GM19099 (cell line): ENCODE results near the gene RINT1.

Experiments
- POLR2A ChIP-seq: IDR thresholded peaks from 3 replicates; pipeline ENCODE4 v1.6.1; 2011; ENCODE audit warnings: low read depth; ENCODE audit not compliant: insufficient read length; ENCODE audit errors: extremely low read depth

The RINT1 gene

DNA sequence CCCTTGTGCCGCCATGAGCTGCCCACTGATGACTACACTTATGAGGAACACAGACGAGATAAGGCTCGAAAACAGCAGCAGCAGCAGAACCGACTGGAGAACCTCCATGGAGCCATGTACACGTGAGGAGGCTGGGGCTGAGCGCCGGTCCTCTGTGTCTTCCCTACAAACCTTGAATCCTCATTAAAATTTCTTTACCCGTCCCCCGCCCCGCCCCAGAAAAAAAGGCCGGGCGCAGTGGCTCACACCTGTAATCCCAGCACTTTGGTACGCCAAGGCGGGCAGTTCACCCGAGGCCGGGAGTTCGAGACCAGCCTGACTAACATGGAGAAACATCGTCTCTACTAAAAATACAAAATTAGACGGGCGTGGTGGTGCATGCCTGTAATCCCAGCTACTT is 1.5 kb upstream of the RINT1 start:
- TF ChIP-seq POLR2A = no peak

DNA sequence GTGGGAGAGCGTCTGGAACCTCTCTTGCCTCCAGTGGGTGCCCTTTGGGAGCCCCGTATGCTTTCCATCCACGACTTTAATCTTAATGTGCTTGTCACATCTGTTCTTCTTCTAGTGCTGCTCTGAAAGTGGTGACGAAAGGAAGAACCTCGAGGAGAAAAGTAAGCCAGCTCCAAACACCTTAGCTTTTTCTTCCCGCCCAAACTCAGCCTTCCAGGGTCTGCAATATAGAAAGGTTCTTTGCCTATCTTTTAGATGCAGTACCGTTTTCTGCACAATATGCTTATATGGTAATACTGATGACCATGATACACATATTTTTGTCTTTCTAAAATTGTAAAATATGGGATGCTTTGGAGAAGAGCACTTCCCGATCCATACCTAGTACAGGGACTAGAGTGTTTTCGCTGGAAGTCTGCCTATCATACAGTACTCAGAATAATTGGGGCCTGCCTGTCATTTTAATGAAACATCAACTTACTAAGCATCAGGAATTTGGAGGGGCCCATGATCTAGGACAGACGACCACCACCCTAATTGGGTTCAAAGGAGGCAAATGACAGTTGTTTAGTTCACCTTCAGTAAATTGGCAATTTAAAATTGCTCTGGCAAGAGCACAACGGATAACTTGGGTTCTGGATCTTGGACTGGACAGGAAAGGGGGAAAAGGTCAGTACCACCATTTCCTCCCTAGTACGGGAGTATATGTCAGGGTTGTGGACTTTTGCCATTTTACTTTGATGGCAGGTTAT is 884 bp downstream of the RINT1 start:
- TF ChIP-seq POLR2A = no peak

DNA sequence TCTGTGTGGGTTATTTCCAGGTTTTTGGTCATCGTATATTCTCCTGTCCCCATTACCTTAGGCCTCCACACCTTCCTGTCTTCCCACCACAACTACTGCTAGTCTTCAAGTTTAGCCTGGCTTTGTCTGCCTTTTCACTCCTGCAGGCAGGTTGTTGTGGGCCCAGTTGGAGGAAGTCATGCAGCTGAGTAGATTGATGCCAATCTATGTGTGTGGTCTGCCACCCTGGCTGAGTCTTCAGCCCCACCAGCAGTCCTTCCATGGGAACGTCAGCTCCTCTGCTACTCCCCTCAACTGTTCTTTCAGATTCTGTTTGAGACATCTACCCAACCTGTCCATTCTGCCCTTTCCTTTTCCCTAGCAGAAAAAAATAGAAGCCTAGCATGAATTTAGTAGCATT is 6.3 kb downstream of the RINT1 start:
- no peak for TF ChIP-seq POLR2A

DNA sequence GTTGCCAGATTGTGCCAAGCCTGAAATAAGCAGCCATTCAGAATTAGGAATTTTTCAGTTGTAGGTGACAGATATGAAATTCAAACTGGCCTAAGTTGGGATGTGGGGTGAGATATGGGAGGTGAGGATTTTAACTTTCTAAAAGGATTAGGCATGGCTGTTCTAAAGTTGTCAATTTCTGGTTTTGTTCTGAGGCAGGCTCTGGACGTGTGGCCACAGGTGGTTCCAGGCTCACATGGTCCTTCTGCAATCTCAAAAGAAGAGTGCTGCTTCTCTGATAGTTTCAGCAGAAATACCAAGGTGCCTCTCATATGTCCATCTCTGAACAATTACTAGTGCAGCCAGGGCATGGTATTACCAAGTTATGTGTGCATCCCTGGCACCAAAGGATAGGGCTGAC is 27.9 kb downstream of the RINT1 start:
- TF ChIP-seq POLR2A = no peak

DNA sequence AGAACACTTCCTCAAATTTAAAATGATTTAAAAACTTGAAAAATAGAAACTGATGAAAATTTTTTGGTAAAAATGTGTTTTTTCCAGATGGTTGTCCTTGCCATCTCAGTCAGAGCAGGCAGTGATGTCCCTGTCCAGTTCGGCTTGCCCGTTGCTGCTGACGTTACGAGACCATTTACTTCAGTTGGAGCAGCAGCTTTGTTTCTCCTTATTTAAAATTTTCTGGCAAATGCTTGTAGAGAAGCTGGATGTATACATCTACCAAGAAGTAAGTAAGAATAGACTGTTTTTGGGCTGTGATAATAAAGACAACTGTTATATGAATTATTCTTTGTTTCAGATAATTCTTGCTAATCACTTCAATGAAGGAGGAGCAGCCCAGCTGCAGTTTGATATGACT is 33.2 kb downstream of the RINT1 start:
- no peak for TF ChIP-seq POLR2A

DNA sequence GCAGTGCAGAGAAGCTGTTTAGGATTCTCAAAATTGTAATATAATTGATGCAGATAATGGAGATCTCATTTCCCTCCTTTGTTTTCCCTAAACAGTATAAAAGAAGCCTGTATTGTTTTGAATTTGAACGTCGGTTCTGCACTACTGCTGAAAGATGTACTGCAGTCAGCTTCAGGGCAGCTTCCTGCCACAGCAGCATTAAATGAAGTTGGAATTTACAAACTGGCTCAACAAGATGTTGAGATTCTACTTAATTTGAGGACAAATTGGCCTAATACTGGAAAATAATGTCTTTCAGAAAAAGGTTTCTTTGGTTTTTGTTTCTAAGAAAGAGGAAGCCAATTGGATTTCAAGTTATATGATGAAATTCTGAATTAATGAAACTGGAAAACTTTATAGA is 35.0 kb downstream of the RINT1 start:
- no peak for TF ChIP-seq POLR2A

DNA sequence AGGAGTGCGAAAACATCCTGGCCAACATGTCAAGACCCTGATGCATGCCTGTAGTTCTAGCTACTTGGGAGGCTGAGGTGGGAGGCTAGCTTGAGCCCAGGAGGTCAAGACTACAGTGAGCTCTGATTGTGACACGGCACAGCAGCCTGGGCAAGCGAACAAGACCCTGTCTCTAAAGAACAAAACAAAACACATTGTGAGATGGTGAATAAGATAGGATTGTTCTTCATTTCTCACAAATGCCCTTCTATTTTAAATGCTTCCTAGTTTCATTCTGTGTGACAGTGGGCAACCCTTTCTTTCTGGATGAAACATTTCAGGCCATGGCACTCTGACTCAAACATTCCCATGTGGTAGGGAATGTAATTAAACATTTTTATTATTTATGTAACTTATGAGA is 35.8 kb downstream of the RINT1 start:
- TF ChIP-seq POLR2A = no peak

DNA sequence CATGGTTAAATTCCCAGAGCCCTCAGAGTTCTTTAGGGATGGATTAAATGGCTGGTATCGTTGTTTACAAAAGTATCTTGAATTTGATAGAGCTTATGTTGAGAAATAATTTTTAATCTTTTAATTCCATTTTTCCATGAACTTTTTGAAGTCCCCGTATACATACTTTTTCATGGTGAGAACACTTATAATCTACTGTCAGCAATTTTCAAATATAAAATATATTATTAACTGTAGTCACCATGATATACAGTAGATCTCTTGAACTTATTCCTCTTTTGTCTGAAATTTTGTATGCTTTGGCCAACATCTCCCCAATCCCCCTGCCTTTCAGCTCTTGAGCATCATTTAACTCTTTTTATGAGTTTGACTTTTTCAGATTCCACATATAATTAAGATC is 39.9 kb downstream of the RINT1 start:
- TF ChIP-seq POLR2A = no peak

DNA sequence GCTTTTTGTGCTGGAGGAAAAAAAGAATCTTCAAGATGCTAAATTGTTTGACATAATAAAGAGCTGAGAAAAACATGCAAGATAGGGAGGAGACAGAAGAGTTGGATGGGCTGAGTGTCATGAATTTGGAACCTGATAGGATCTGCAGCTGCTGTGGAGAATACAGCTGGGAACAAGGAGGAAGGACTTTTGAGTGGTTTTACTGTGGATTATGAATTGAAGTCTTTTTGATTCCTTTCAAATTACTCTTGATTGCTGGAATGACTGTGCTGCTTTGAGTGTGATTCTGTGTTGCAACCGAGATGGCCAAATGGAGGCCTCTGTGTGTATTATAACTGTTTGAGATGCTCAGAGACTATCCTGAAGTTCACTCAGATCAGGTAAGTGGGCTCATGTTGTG is 45.2 kb downstream of the RINT1 start:
- TF ChIP-seq POLR2A = no peak

DNA sequence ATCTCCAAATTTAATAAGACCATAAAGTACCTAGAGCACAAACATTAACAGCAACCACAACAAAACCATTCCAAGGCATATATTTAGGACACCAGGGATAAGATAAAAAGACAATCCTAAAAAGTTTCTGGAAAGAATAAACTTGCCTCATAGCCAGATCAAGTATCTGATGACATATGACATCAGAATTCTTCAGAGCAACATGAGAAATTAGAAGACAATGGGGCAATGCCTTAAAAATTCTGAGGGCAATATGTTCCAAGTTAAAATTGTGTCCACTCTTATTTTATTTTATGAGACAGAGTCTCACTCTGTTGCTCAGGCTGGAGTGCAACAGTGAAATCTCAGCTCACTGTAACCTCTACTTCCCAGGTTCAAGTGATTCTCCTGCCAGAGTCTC is 46.5 kb downstream of the RINT1 start:
- no peak for TF ChIP-seq POLR2A

DNA sequence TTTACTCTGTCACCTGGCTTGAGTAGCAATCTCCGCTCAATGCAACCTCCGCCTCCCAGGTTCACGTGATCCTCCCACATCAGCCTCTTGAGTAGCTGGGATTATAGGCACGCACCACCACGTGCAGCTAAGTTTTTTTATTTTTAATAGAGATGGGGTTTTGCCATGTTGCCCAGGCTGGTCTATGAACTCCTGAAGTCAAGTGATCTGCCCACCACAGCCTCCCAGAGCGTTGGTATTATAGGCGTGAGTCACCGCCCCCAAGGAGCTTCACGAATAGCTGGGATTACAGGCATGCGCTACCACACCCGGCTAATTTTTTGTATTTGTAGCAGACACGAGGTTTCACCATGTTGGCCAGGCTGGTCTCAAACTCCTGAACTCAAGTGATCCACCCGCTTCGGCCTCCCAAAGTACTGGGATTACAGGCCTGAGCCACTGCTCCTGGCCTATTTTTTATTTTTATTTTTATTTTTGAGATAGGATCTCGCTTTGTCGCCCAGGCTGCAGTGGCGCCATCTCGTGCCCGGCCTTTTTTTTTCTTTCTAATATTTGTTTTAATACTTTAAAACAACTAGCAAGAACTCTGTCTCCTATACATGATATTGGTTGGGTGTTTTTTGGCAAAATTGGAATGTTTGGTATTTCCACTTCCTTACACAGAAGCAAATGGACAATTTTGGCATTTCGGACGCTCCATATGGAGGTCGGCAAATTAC is 48.2 kb downstream of the RINT1 start:
- no peak for TF ChIP-seq POLR2A

DNA sequence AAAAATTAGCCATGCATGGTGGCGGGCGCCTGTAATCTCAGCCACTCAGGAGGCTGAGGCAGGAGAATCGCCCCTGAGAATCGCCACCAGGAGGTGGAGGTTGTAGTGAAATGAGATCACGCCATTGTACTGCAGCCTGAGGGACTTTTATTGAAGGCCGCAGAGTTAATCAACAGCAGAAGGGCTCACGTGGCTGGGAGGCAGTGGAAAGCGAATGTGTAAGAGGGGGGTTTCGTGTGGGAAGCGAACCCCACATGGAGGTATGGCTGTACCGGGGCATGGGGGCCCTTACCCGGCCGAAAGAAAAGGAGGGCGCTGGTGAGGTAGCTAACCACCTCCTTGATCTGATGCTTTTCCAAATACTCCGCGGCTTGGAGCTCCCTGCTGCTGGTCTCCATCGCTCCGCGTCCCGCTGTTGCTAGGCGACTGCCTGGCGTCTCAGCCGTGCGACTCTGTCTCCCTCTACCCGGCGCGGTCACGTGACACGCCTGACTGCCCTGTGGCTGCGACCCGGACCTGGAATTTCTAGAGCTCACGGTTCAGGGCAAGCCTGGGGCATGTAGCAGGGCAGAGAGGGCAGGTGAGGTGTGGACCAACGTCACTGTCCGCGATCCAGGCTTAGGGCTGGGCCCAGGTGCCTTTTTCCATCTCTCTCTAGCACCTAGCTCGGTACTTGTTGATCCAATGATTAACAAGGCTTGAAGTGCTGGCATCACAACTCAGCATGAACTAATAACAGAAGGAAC is 49.2 kb downstream of the RINT1 start, which contains the start of gene EFCAB10:
Gene EFCAB10 (minus strand): TSS at position 428 of the 746 bp plus-strand sequence. CDS start 30 bp downstream, at position 398.
- TF ChIP-seq POLR2A = no peak

DNA sequence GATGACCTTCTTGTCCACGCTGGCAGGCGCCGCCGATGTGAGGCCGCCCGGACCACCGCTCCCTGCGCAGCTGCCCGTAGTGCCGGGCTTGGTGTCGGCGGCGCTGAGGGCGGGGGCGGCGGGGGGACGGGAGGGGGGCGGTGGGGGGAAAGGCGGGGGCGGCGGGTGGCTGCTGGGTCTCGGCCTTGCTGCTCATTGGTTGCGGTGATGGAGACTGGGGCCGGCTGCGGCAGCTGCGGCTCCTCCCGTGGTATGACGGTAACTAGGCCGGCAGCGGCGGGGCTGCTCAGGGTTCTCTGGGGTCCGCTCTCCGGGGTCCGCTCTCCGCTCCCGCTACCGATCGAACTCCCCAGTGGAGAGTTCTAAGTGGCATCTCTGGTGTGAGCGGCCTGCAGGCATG is 51.1 kb downstream of the RINT1 start:
- TF ChIP-seq POLR2A = no peak

DNA sequence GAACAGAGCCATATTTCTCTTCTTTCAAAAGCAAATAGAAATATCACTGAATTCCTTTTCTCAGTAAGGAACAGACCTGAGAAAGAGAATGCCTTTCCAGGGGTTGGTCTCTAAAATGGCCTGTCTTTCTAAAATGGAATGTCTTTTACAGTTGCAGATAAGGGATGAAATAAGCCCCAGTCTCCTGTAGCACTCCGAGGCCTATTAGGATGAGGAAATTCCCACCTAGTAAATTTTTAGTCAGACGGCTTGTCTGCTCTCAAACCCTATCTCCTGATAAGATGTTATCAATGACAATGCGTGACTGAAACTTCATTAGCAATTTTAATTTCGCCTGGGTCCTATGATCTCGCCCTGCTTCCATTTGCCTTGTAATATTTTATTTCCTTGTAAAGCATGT is 52.2 kb downstream of the RINT1 start:
- no peak for TF ChIP-seq POLR2A

DNA sequence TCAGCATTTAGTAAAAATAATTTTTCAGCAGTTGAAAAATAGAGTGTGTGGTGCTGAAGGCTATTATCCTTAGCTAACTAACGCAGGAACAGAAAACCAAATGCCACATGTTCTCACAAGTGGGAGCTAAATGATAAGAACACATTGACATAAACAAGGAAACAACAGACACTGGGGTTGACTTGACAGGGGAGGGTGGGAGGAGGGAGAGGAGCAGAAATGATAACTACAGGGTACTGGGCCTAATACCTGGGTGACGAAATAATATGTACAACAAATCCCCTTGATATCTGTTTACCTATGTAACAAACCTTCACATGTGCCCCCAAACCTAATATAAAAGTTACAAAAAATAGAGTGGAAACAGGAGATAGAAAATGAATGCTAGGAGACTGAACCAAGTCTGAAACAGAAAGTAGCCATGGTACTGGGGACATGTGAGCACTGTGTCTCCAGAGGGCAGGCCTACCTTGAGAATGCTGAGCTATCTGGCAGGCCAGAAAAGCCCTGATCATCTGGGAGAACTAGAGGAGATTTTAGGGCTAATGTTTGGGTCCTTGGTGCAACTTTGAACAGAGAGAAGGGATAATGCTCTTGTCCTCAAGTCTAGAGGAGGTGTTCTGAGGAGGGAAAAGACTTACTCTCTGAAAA is 54.0 kb downstream of the RINT1 start:
- TF ChIP-seq POLR2A = no peak
